GM19099 (cell line): Measurements from ENCODE around the gene NEFH.

Experiments
- POLR2A ChIP-seq: IDR thresholded peaks from 3 replicates; pipeline ENCODE4 v1.6.1; 2011; ENCODE audit warnings: low read depth; ENCODE audit not compliant: insufficient read length; ENCODE audit errors: extremely low read depth

NEFH gene

DNA sequence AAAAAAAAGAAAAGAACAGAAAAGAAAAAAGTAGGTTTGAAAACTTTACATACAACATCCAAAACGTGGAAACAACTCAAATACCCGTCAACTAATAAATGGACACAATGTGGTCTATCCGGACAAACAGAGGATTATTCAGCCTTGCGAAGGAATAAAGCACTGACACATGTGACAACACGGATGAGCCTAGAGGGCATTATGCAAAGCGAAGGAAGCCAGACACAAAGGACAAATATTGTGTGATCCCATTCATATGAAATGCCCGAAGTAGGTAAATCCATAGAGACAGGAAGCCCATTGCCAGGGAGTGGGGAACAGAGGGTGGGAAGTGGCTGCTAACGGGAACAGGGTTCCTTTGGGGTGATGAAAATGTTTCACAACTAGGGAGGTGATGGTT is 29.8 kb upstream of the NEFH start:
- no peak for TF ChIP-seq POLR2A

DNA sequence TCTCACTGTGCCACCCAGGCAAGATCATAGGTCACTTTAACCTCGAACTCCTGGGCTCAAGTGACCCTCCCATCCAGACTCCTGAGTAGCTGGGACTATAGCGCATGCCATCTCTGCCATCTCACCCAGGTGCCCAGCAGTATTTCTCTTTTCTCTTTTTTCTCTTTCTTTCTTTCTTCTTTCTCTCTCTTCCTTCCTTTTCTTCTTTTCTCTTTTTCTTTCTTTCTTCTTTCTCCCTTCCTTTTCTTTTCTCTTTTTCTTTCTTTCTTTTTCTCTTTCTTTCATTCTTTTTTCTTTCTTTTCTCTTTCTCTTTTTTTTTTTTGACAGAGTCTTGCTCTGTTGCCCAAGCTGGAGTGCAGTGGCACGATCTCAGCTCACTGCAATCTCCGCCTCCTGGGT is 28.2 kb upstream of the NEFH start:
- no peak for TF ChIP-seq POLR2A

DNA sequence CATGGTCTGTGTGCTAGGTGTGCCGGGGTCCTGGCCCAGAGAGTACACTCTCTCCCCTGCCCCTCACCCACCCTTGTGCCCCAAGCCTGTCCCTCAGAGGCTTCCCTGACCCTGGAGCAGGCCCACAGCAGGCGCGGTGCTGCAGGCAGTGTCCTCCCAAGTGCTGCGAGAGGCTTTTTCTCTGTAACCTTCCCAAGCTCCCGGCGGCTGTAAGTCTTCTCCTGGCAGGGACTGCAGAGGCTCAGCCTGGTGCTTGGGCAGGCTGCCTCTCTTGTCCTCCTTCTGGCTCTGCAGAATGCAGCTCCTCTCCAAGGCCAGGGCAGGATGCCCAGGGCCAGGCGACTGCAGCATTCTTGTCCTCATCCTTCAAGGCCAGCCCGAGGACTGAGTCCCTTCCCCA is 25.7 kb upstream of the NEFH start:
- TF ChIP-seq POLR2A, result no peak

DNA sequence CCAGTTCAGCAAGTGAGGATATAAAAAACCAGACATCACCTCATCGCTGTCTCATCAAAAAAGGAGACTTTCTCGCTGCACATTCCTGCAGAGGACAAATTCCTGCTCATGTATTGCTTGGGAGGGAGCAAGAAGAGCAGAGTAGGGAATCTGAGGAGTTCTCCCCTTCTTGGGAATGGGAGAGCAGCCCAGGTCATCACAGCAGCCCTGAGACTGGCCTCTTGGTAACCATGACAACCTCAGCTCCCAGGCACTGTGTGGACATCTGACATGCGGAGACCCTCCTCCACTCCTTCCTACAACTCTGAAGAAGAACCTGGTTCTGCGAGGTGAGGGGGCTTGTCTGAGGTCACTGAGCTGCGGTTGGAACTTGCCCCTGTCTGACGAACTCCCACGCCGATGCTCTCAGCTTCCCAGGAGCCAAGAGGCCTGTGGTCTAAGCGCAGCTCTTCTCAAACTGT is 23.8 kb upstream of the NEFH start:
- TF ChIP-seq POLR2A, result no peak

DNA sequence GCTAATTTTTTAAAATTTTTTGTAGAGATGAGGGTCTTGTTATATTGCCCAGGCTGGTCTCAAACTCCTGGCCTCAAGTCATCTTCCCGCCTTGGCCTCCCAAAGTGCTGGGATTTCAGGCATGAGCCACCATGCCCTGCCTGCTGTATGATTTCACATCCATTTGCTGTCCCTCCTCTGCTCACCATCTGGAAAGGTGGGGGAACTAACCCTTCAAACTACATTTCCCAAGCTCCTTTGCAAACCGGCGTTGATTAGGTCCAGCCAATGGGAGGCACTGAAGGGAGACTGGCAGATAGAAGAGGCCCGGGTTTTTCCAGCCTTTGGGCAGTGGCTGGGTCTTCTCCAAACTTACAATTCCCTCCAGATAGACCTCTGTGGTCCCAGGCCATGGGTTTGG is 22.3 kb upstream of the NEFH start:
- TF ChIP-seq POLR2A, result no peak

DNA sequence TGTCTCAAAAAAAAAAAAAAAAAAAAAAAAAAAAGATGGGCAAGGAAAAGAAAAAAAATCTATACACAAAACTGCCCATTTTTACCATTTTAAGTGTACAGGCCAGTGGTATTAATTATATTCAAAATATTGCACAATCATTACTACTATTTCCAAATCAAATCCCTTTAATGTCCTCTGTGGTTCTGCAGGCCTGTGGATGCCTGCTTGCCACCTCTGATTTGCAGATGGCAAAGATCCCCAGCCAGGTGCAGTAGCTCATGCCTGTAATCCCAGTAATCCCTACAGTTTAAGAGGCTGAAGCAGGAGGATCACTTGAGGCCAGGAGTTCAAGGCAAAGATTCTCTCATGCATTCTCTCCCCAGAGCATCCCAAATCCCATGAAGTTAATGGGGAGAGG is 21.5 kb upstream of the NEFH start:
- no peak for TF ChIP-seq POLR2A

DNA sequence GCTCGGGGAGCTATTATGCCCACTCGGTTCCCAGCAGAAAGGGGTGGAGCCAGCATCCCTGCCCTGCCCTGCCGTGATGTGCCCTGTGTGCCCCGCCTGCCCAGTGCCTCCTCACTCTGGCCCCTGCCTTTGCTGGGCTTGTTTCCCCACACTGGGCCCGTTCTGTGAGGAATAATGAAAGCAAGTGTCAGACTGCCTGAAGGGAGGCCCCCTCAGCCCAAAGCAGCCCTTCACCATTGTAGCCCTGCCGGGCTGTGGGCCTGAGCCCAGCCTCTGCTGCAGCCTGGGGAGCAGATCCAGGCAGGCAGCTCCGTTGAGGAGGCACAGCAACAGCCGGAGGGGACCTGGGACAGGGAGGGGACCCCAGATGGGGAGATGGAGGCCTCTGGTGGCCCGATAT is 20.2 kb upstream of the NEFH start:
- no peak for TF ChIP-seq POLR2A

DNA sequence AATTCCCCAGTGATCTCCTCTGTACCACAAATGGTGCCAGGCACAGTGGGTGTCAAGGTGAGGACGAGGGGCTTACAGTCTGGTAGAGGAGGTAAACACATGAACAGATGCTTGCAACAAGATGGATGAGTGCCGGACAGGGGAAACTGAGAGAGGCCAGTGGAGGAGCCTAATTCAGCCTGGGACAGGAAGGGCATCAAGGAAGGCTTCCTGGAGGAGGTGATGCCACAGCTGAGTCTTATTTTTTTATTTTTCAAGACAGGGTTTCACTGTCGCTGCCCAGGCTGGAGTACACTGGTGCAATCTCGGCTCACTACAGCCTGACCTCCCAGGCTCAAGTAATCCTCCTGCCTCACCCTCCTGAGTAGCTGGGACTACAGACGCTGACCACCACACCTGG is 18.8 kb upstream of the NEFH start:
- TF ChIP-seq POLR2A, result no peak

DNA sequence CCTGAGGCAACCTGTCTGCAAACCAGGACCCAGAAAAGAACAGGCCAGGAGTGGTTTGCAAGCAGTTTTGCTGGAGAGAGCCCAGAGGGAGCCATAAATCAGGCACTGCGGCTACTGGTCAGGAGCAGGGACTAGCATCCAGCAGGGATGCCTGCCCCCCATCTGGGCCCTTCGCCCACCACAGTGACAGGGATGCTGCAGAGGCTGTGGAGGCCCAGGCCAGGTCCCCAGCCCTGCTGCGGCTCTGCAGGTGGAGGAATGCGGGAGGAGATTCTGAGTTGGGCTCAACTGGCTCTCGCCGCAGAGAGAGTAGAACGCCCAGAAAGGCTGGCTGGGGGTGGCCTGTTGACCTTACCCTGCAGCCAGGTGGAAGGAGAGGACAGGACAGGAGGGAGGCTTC is 16.4 kb upstream of the NEFH start:
- TF ChIP-seq POLR2A, result no peak

DNA sequence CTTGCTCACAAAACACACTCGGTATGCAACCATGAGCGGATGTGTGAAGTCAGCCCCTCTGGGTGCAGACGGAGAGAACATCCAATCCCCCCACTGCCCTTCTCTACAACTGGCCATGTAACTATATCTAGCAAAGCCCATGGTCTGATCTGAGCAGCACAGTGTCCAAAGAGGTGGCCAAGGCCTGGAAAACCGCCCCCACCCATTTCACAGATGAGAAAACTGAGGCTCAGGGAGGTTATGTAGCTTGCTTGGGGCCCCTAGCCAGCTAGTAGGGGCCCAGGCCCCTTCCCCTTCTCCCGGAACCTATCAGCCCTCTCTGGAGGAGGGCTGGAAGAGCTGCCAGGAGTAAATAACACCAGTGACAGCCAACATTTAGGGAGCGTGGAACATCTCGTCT is 15.4 kb upstream of the NEFH start:
- TF ChIP-seq POLR2A, result no peak

DNA sequence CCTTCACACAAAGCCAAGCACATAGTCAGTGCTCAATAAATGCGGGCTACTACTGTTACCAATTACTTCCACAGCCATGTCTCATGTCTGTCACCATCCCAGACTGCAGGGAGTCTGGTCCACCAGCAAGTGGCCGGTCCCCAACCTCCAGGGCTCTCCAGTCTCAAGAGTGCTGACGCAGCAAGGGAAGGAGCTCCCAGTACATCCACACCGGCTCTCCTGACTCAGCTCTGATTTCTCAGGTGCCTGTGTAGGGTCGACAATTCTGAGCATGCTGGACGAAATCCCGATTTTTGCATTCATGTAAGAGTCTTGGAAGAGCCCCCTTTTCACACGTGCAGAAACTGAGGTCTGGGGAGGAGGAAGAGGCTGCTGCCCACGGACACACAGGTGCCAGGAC is 10.3 kb upstream of the NEFH start:
- no peak for TF ChIP-seq POLR2A

DNA sequence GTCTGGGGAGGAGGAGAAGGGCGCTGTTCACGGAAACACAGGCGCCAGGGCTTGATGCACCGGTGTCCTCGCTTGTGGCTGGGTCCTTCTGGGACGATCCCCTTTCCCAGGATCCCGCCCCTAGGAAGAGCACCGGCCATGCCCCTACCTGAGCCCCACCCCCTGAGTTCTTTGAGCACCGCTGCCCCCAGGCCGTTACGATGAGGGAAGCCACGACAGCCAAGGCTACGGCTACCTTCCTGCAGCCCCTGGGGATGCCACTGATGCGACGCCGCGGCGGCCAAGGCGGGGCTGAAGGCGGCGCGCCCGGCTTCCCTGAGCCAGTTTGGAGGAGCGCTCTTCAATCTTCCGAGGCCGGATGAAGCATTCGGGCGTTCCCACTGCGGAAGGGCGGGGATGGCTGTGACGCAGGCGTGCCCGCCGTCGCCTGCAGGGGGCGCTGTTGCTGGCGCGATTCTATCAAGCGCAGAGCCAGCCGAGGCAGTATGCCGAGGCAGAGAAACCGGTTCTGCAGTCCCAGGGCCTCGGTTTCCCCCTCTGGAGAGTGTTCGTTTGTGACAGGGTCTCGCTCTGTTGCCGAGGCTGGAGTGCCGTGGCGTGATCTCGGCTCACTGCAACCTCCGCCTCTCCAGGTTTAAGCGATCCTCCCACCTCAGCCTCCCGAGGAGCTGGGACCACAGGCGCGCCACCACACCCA is 9.7 kb upstream of the NEFH start:
- TF ChIP-seq POLR2A, result no peak

DNA sequence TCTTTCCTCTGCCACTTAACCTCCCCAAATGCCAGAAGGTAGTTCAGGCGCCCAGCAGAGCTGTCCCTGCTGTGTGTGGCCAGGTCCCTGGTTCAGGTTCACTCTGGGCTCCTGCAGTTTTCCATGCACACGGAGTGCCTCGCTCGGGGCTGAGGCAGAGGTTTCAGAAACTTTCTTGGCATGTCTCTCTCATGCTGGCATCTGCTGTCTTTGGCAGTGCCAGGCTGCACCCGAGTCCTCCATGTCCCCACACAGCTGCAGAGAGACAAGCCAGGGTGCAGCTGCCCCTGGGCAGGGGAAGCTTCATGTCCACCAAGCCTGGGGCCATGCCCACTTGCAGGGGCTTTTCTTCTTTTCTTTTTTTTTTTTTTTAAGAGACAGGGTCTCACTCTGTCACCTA is 7.0 kb upstream of the NEFH start:
- TF ChIP-seq POLR2A, result no peak

DNA sequence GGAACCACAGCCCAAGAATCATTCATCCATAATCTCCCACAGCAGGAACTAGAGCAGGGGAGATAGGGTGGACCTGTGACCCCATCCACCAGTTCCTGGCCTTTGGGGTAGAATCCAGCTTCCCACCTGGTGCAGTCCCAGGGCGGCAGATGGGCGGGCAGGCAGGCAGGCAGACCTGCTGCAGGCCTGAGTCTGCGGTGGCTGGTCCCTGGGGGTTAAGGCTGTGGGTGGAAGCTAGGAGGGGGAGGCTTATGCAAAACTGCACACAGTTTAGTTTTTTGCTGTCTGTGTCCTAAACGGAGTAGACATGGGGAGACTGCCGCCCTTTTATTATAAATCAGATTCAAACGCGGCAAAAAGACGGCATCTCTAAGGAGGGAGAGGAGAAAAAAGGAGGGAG is 4.5 kb upstream of the NEFH start:
- TF ChIP-seq POLR2A, result no peak

DNA sequence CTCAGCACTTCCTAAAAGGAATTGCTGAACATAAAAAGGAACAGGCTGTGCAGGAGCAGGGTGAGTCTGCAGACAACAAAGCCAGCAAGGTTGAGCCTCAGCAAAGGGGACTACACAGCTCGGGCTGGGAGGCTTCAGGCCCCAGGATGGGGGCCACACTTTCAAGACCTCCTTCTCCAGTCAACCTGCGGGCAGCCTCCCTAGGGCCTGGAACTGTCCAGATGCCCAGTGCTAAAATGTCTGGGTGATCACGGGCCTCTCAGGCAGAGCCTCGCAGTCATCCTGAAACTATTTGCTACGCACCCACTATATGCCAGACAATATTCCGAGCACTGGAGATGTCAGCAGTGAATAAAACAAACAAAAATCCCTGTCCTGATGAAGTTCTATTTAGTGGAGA is 3.9 kb upstream of the NEFH start:
- no peak for TF ChIP-seq POLR2A

DNA sequence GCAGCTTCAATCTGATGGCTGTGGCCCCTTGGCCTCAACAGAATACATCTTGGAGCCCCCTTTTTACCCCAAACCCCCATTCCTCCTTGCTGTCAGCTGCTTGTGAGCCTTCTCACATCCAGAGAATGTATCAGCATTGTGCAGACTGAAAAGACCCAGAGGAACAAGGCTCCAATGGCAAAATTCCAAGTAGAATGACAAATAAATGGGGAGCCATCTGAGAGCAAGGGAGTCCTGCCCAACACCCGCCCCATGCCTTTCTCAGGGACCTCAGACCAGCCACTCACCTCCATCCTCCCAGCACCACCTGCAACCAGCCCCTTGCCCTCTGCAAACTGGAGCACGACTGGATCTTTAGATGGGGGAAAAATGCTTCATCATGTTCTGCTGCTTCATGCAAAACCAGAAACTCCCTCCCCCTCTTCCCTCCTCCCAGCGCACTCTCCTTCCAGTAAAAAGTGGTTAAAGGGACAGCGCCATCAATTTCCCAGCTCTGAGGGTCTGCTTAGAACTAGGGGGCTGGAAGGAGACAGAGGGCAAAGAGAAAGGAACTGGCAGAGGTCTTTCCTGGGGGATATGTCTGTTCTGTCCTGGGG is 2.2 kb upstream of the NEFH start:
- TF ChIP-seq POLR2A, result no peak
